IPS-18a (cell line): ENCODE results near the gene BEND6.

ENCODE experiments used
- H3K27ac ChIP-seq: one replicate; pipeline ENCODE4 v1.5.1; 2013; ENCODE audit warnings: low read length
- H3K27me3 ChIP-seq: one replicate; pipeline ENCODE4 v1.6.1; 2013; ENCODE audit warnings: mild to moderate bottlenecking, low read length; ENCODE audit not compliant: control insufficient read depth, insufficient read depth
- H3K36me3 ChIP-seq: one replicate; pipeline ENCODE4 v1.6.1; 2013; ENCODE audit warnings: low read depth, low read length; ENCODE audit not compliant: control insufficient read depth
- H3K4me1 ChIP-seq: one replicate; pipeline ENCODE4 v1.6.1; 2013; ENCODE audit warnings: low read depth, low read length; ENCODE audit not compliant: control insufficient read depth
- H3K4me3 ChIP-seq: one replicate; pipeline ENCODE4 v1.5.1; 2013; ENCODE audit warnings: low read length
- H3K9ac ChIP-seq: one replicate; pipeline ENCODE4 v1.6.1; 2013; ENCODE audit warnings: mild to moderate bottlenecking, low read length, moderate library complexity
- H3K9me3 ChIP-seq: one replicate; pipeline ENCODE4 v1.6.1; 2013; ENCODE audit warnings: low read depth, low read length; ENCODE audit not compliant: control insufficient read depth

BEND6 gene

GRCh38 chr6:56946368-56946767, 8.5 kb upstream of the BEND6 start:
- Histone ChIP-seq H3K27me3 (no peaks in the 10 kb centered on the region), H3K9ac (no peak overlapping the region), H3K4me3 (no peak overlapping the region), H3K4me1 (no peaks in the 10 kb centered on the region), H3K27ac (no peak overlapping the region), H3K36me3 (peaks cover 4% of the 10 kb centered on the region), H3K9me3 (no peaks in the 10 kb centered on the region)

DNA sequence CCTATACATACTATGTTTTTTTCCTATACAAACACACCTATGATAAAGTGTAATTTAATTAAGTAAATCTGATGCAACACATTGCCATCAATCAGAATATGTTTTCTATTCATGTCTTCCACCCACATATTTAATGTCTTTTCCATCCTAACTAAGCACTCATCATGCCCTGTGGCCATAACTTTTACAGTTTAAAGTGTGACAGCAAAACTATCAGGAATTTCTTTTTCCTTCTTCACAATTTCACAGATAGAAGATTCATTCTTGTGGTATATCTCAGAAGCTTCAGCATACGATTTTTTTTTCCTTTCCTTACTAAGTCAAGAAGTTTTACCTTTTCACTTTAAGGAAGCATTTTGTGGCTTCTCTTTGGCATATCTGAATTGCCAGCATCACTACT, 7.0 kb upstream of the BEND6 start:
- no peaks in the 10 kb centered on the region for H3K9me3 ChIP-seq
- H3K36me3 ChIP-seq: peaks cover 4% of the 10 kb centered on the region
- no peak overlapping the region for H3K27ac ChIP-seq
- H3K9ac ChIP-seq: no peak overlapping the region
- no peaks in the 10 kb centered on the region for H3K4me1 ChIP-seq
- no peak overlapping the region for H3K4me3 ChIP-seq
- H3K27me3 ChIP-seq: peaks cover 11% of the 10 kb centered on the region

GRCh38 chr6:56949265-56949664, 5.6 kb upstream of the BEND6 start:
- Histone ChIP-seq H3K9ac (no peak overlapping the region), H3K4me1 (no peaks in the 10 kb centered on the region), H3K27me3 (peaks cover 24% of the 10 kb centered on the region), H3K9me3 (no peaks in the 10 kb centered on the region), H3K4me3 (no peak overlapping the region), H3K36me3 (peaks cover 4% of the 10 kb centered on the region), H3K27ac (no peak overlapping the region)

- H3K27me3 ChIP-seq: peaks cover 27% of the 10 kb centered on the region
- no peak overlapping the region for H3K27ac ChIP-seq
- no peaks in the 10 kb centered on the region for H3K4me1 ChIP-seq
- no peak overlapping the region for H3K9ac ChIP-seq
- no peak overlapping the region for H3K4me3 ChIP-seq
- no peaks in the 10 kb centered on the region for H3K9me3 ChIP-seq
- peaks cover 4% of the 10 kb centered on the region for H3K36me3 ChIP-seq
These were observed 4.9 kb upstream of the BEND6 start for GRCh38 chr6:56949925-56950495.

- H3K4me1 ChIP-seq: no peaks in the 10 kb centered on the region
These were observed 3.7 kb upstream of the BEND6 start for GRCh38 chr6:56951049-56951831.

GRCh38 chr6:56953597-56954402, 1.1 kb upstream of the BEND6 start:
- peak overlapping the region; percentile 78 for H3K4me3 ChIP-seq
- H3K4me1 ChIP-seq: no peaks in the 10 kb centered on the region

More at GRCh38 chr6:56951049-56951831, 3.7 kb upstream of the BEND6 start:
- H3K9me3 ChIP-seq: no peaks in the 10 kb centered on the region
- no peak overlapping the region for H3K27ac ChIP-seq
- no peak overlapping the region for H3K4me3 ChIP-seq
- H3K27me3 ChIP-seq: peaks cover 35% of the 10 kb centered on the region
- no peak overlapping the region for H3K9ac ChIP-seq
- H3K36me3 ChIP-seq: peaks cover 4% of the 10 kb centered on the region

GRCh38 chr6:56955171-56956155, 556 bp downstream of the BEND6 start:
- Histone ChIP-seq H3K27me3 (peaks cover 47% of the 10 kb centered on the region), H3K4me3 (peak overlapping the region; percentile 83), H3K27ac (peak overlapping the region; percentile 54), H3K9me3 (no peaks in the 10 kb centered on the region), H3K4me1 (no peaks in the 10 kb centered on the region), H3K9ac (peak overlapping the region; percentile 77), H3K36me3 (no peaks in the 10 kb centered on the region)

More at GRCh38 chr6:56953597-56954402, 1.1 kb upstream of the BEND6 start:
- no peaks in the 10 kb centered on the region for H3K9me3 ChIP-seq
- no peaks in the 10 kb centered on the region for H3K36me3 ChIP-seq
- H3K27ac ChIP-seq: no peak overlapping the region
- H3K27me3 ChIP-seq: peaks cover 47% of the 10 kb centered on the region
- peak overlapping the region; percentile 79 for H3K9ac ChIP-seq

DNA sequence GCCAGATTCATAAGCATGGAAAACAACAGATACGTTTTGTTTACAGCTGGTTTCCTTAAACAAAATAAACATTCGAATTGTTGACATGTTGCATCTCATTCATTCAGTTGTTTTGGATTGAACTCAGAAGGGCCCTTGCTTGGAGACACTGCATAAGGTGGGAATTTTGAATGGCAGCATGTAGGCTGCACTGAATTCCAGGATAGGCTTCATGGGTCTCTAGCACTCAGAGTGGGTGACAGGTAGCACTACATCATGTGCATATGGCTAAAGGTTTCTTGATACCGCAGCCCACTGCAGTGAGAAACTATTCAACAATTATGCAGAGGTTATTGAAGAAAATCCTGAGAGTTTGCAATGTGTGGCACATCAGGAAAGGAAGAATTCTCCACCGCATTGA, 1.6 kb downstream of the BEND6 start:
- H3K4me1 ChIP-seq: no peaks in the 10 kb centered on the region
- H3K27ac ChIP-seq: no peak overlapping the region

GRCh38 chr6:56957856-56958255, 2.9 kb downstream of the BEND6 start:
- H3K4me1 ChIP-seq: no peaks in the 10 kb centered on the region
- no peak overlapping the region for H3K27ac ChIP-seq
- H3K36me3 ChIP-seq: no peaks in the 10 kb centered on the region
- no peaks in the 10 kb centered on the region for H3K9me3 ChIP-seq
- no peak overlapping the region for H3K9ac ChIP-seq
- no peak overlapping the region for H3K4me3 ChIP-seq
- H3K27me3 ChIP-seq: peaks cover 37% of the 10 kb centered on the region

More for the DNA sequence above, 1.6 kb downstream of the BEND6 start:
- Histone ChIP-seq H3K4me3 (peak overlapping the region; percentile 83), H3K9me3 (no peaks in the 10 kb centered on the region), H3K36me3 (no peaks in the 10 kb centered on the region), H3K9ac (no peak overlapping the region), H3K27me3 (peaks cover 47% of the 10 kb centered on the region)

- no peaks in the 10 kb centered on the region for H3K36me3 ChIP-seq
- H3K4me3 ChIP-seq: no peak overlapping the region
- H3K9me3 ChIP-seq: no peaks in the 10 kb centered on the region
- no peak overlapping the region for H3K27ac ChIP-seq
- H3K27me3 ChIP-seq: peaks cover 31% of the 10 kb centered on the region
- no peaks in the 10 kb centered on the region for H3K4me1 ChIP-seq
- H3K9ac ChIP-seq: no peak overlapping the region
These were observed 3.6 kb downstream of the BEND6 start for GRCh38 chr6:56958481-56958880.

DNA sequence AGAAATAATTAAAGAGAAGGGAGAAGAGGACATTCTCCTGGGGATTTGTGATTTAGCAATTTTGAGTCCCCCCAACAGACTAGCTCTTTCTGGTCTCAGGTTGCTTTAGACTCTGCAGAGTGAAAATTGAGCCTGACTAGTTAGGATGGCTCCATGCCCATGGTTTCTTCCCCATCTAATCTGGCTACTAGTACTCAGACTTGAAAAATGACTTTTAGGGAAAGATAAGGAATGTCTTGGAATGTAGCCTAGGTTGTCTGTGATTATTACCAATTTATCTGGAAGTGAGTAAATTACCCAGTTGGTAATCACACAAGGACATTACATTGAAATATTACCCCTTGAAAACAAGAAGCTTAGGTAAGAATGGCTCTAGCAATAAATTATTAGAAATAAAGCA, 4.2 kb downstream of the BEND6 start:
- no peaks in the 10 kb centered on the region for H3K36me3 ChIP-seq
- no peak overlapping the region for H3K27ac ChIP-seq
- H3K27me3 ChIP-seq: peaks cover 25% of the 10 kb centered on the region
- no peak overlapping the region for H3K9ac ChIP-seq
- no peak overlapping the region for H3K4me3 ChIP-seq
- no peaks in the 10 kb centered on the region for H3K4me1 ChIP-seq
- H3K9me3 ChIP-seq: no peaks in the 10 kb centered on the region
